CD4-positive, alpha-beta T cell (primary cell): ENCODE measurements around the gene CALHM6. TPM values are rescaled to one million over a fixed set of nuclear protein-coding genes. Genes with fewer than 3 reads are reported as not detected.

Experiments
- ATAC-seq: fragments of 200-7000 bp; cut with Tn5 transposase; one replicate; pipeline ENCODE4 v1.10.0; 2022; ENCODE audit warnings: mild to moderate bottlenecking; ENCODE audit not compliant: poor library complexity
- CTCF ChIA-PET: fragments of 350-600 bp; sonication (Branson Sonifier 250); formaldehyde crosslinking; loops from one replicate; lab custom pipeline; 2021; ENCODE audit warnings: antibody characterized with exemption, inconsistent platforms; lab: Charles Lee
- POLR2A ChIA-PET: fragments of 350-600 bp; sonication (Branson Sonifier 250); formaldehyde crosslinking; loops from one replicate; lab custom pipeline; 2021; ENCODE audit warnings: antibody characterized with exemption, inconsistent platforms; lab: Charles Lee
- DNase-seq, 14 experiments: peaks; one replicate each; pipeline ENCODE4 v3.0.0-alpha.2; 2013 to 2020; ENCODE audit warnings: mixed read lengths in 2 of 14
- H3K27ac ChIP-seq, 2 donors: one replicate each; pipeline versions ENCODE4 v1.5.1 to v1.7.0; 2013; ENCODE audit warnings: low read length in 2 of 2, low read depth in 1 of 2, mild to moderate bottlenecking in 1 of 2
- H3K27me3 ChIP-seq, 2 experiments: 1 replicate in 1 of 2; 2 replicates in 1 of 2; pipeline versions ENCODE4 v1.6.1 to v1.7.0; 2013; ENCODE audit warnings: low read length in 2 of 2, control low read depth in 1 of 2, mild to moderate bottlenecking in 1 of 2, moderate library complexity in 1 of 2; ENCODE audit not compliant: insufficient read depth in 2 of 2, control insufficient read depth in 1 of 2
- H3K36me3 ChIP-seq: one replicate; pipeline ENCODE4 v1.6.1; 2013; ENCODE audit warnings: low read length, control low read depth; ENCODE audit not compliant: insufficient read depth
- H3K4me1 ChIP-seq: one replicate; pipeline ENCODE4 v1.6.1; 2013; ENCODE audit warnings: low read length, control low read depth; ENCODE audit not compliant: insufficient read depth
- H3K4me3 ChIP-seq: one replicate; pipeline ENCODE4 v1.5.1; 2013; ENCODE audit warnings: mild to moderate bottlenecking, low read length, moderate library complexity
- H3K9me3 ChIP-seq, 2 experiments: 1 replicate in 1 of 2; 2 replicates in 1 of 2; pipeline versions ENCODE4 v1.6.1 to v1.7.0; 2013; ENCODE audit warnings: low read length in 2 of 2, mild to moderate bottlenecking in 2 of 2, control low read depth in 1 of 2, moderate library complexity in 1 of 2; ENCODE audit not compliant: control insufficient read depth in 1 of 2, insufficient read depth in 1 of 2
- H3K27ac Mint-ChIP-seq: one replicate; pipeline ENCODE4 v1.8.0; 2020; ENCODE audit warnings: mixed read lengths
- H3K27me3 Mint-ChIP-seq: one replicate; pipeline ENCODE4 v1.8.0; 2021; ENCODE audit warnings: mixed read lengths
- H3K36me3 Mint-ChIP-seq: one replicate; pipeline ENCODE4 v1.8.0; 2021; ENCODE audit warnings: low read depth, mixed read lengths
- H3K4me1 Mint-ChIP-seq: one replicate; pipeline ENCODE4 v1.8.0; 2021; ENCODE audit warnings: low read depth, mixed read lengths
- H3K4me3 Mint-ChIP-seq: one replicate; pipeline ENCODE4 v1.8.0; 2020; ENCODE audit warnings: mild to moderate bottlenecking, mixed read lengths
- H3K9me3 Mint-ChIP-seq: one replicate; pipeline ENCODE4 v1.8.0; 2020; ENCODE audit warnings: mixed read lengths
- CTCF ChIP-seq: fragments of 200-600 bp; IDR thresholded peaks from one replicate; pipeline ENCODE4 v1.8.0; 2022; ENCODE audit warnings: antibody characterized with exemption, mild to moderate bottlenecking
- intact Hi-C, 2 experiments: fragments of 100-400 bp; cut with DNase I in 1 of 2; cut with micrococcal nuclease in 1 of 2; formaldehyde crosslinking; loops; one replicate each; pipeline versions ENCODE4 v1.15.1 to v1.9.0; 2023 to 2025; cut with DNase I, micrococcal nuclease
- total RNA-seq, 174 experiments: library from RNA in 2 of 174; stranded (reverse) in 2 of 174; gene quantifications; one replicate each; pipeline ENCODE4 v1.2.3 and lab custom pipeline; 2021 to 2026

Gene CALHM6
- total RNA-seq, 2 experiments from 2014 or later: 3.0 to 3.1 TPM

GRCh38 chr6:116511424-116512110 lies 50.4 kb downstream of the CALHM6 start, which contains the start of gene CALHM5:
CALHM5 (plus strand) TSS chr6:116511639; CDS start chr6:116511697, 58 bp downstream.
- ChIA-PET POLR2A (no interaction called here), CTCF (no interaction called here)
- Mint-ChIP-seq H3K4me3 (no peak within 1 kb of the TSS), H3K27ac (no peak within 1 kb of the TSS), H3K9me3 (peaks cover 8% of the 10 kb centered on the region), H3K4me1 (no peaks in the 10 kb centered on the region), H3K27me3 (peaks cover under 1% of the 10 kb centered on the region), H3K36me3 (no peaks in the 10 kb centered on the region)
- no peak for TF ChIP-seq CTCF
- Histone ChIP-seq H3K27me3 (no peaks in the 10 kb centered on the region), H3K27ac (no peak within 1 kb of the TSS), H3K9me3 (peaks cover 0 to 3% of the 10 kb centered on the region in 2 experiments), H3K4me1 (no peaks in the 10 kb centered on the region), H3K36me3 (no peaks in the 10 kb centered on the region), H3K4me3 (no peak within 1 kb of the TSS)
- ATAC-seq (no peak), DNase-seq (no peak)
- intact Hi-C loops: no loop called here

DNA sequence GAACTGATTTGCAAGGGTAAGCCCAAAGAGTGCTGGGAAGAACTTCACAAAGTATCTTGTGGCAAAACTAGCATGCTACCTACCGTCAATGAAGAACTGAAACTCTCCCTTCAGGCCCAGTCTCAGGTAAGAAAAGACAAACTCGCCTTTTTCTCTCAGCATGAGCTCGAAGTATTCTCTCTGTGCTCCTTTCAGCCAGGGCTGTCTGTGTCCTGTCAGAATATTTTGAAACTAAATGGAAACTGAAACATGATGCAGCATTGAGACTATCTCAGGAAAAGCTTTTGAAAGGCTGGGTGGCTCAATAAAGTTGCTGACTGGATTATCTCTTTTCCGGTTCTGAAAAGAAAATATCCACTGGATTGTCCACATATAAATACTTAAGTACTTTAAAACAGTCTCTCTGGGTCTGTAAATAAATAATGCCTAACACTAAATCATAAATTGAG lies 51.0 kb downstream of the CALHM6 start:
- H3K27me3 ChIP-seq: no peaks in the 10 kb centered on the region
- H3K4me3 ChIP-seq: no peak overlapping the region
- no peaks in the 10 kb centered on the region for H3K4me1 ChIP-seq
- no peaks in the 10 kb centered on the region for H3K36me3 ChIP-seq
- intact Hi-C loops: no loop called here
- ChIA-PET POLR2A (no interaction called here), CTCF (no interaction called here)
- H3K27ac ChIP-seq: no peak overlapping the region
- Mint-ChIP-seq H3K4me3 (no peak overlapping the region), H3K4me1 (no peaks in the 10 kb centered on the region), H3K36me3 (no peaks in the 10 kb centered on the region), H3K27ac (no peak overlapping the region), H3K27me3 (no peaks in the 10 kb centered on the region), H3K9me3 (peaks cover 8% of the 10 kb centered on the region)
- DNase-seq (no peak), ATAC-seq (no peak)
- H3K9me3 ChIP-seq: peaks cover 0 to 3% of the 10 kb centered on the region in 2 experiments
- TF ChIP-seq CTCF: no peak

- Histone ChIP-seq H3K4me1 (no peaks in the 10 kb centered on the region), H3K4me3 (no peak overlapping the region), H3K27me3 (no peaks in the 10 kb centered on the region), H3K36me3 (no peaks in the 10 kb centered on the region), H3K27ac (no peak overlapping the region), H3K9me3 (peaks cover 0 to 3% of the 10 kb centered on the region in 2 experiments)
- Mint-ChIP-seq H3K27ac (no peak overlapping the region), H3K9me3 (peaks cover 8% of the 10 kb centered on the region), H3K36me3 (no peaks in the 10 kb centered on the region), H3K4me1 (no peaks in the 10 kb centered on the region), H3K4me3 (no peak overlapping the region), H3K27me3 (no peaks in the 10 kb centered on the region)
- ATAC-seq (no peak), DNase-seq (no peak)
- no peak for TF ChIP-seq CTCF
- ChIA-PET POLR2A (interaction anchor here (1.0 kb wide), 1 partner anchor 9 kb away, joined by 4 read pairs; no protein-coding TSS in a partner anchor), CTCF (no interaction called here)
- intact Hi-C loops: no loop called here
Measured at GRCh38 chr6:116512734-116513133, 51.6 kb downstream of the CALHM6 start.

Other genes with a start within 250 kb of the CALHM6 start
- 10 to 100 TPM; 35.9 to 37.7 TPM for gene TSPYL4, start 207.3 kb upstream of the CALHM6 start, total RNA-seq
- 100 to 1,000 TPM; 225 to 226 TPM for gene TSPYL1, start 181.4 kb upstream of the CALHM6 start, total RNA-seq
- gene DSE, start 90.4 kb upstream of the CALHM6 start, total RNA-seq: 1 to 10 TPM; 7.5 to 8.0 TPM
- gene CALHM5, start 50.3 kb downstream of the CALHM6 start, total RNA-seq: not detected
- gene TRAPPC3L, start 84.3 kb downstream of the CALHM6 start, total RNA-seq: not detected
- gene CALHM4, start 92.4 kb downstream of the CALHM6 start, total RNA-seq: not detected
- gene RWDD1, start 110.1 kb downstream of the CALHM6 start, total RNA-seq: 10 to 100 TPM; 60.3 to 60.5 TPM
- gene RSPH4A, start 155.1 kb downstream of the CALHM6 start, total RNA-seq: under 1 TPM; 0.56 to 0.88 TPM
- gene ZUP1, start 207.4 kb downstream of the CALHM6 start, total RNA-seq: 10 to 100 TPM; 14.2 to 14.9 TPM
- gene KPNA5, start 219.8 kb downstream of the CALHM6 start, total RNA-seq: 10 to 100 TPM; 60.0 to 66.0 TPM